ENCODE measurements around the gene COL4A1.

COL4A1 gene

GRCh38 chr13:110133425-110134235 is 173.3 kb downstream of the COL4A1 start:
- no peak for DNase-seq (ENCODE audit: low read depth)

GRCh38 chr13:110132225-110132982 is 174.6 kb downstream of the COL4A1 start:
- DNase-seq (ENCODE audit: low read depth) = no peak

GRCh38 chr13:110131424-110131823 is 175.5 kb downstream of the COL4A1 start:
- no peak for DNase-seq (ENCODE audit: low read depth)

- no peak for DNase-seq (ENCODE audit: low read depth)
Observed at GRCh38 chr13:110130431-110130830, 176.5 kb downstream of the COL4A1 start.

- no peak for DNase-seq (ENCODE audit: low read depth)
Observed at GRCh38 chr13:110129539-110130186, 177.3 kb downstream of the COL4A1 start.

GRCh38 chr13:110129076-110129475 is 177.9 kb downstream of the COL4A1 start:
- DNase-seq (ENCODE audit: low read depth) = no peak

GRCh38 chr13:110128546-110128945 is 178.4 kb downstream of the COL4A1 start:
- DNase-seq (ENCODE audit: low read depth) = no peak

GRCh38 chr13:110127986-110128511 is 178.9 kb downstream of the COL4A1 start:
- no peak for DNase-seq (ENCODE audit: low read depth)

GRCh38 chr13:110126391-110126961 is 180.5 kb downstream of the COL4A1 start:
- no peak for DNase-seq (ENCODE audit: low read depth)

- no peak for DNase-seq (ENCODE audit: low read depth)
Observed at GRCh38 chr13:110125613-110126272, 181.2 kb downstream of the COL4A1 start.

- no peak for DNase-seq (ENCODE audit: low read depth)
Observed at GRCh38 chr13:110125157-110125556, 181.8 kb downstream of the COL4A1 start.

- DNase-seq (ENCODE audit: low read depth) = no peak
Observed at GRCh38 chr13:110124201-110124940, 182.6 kb downstream of the COL4A1 start.

GRCh38 chr13:110123041-110123809 is 183.7 kb downstream of the COL4A1 start:
- DNase-seq (ENCODE audit: low read depth) = no peak

- no peak for DNase-seq (ENCODE audit: low read depth)
Observed at GRCh38 chr13:110121422-110122083, 185.4 kb downstream of the COL4A1 start.

GRCh38 chr13:110119935-110120905 is 186.7 kb downstream of the COL4A1 start:
- no peak for DNase-seq (ENCODE audit: low read depth)

- DNase-seq (ENCODE audit: low read depth) = no peak
Observed at GRCh38 chr13:110118106-110118505, 188.9 kb downstream of the COL4A1 start.

GRCh38 chr13:110116072-110116487 is 190.9 kb downstream of the COL4A1 start:
- DNase-seq (ENCODE audit: low read depth) = peak; percentile 27

- no peak for DNase-seq (ENCODE audit: low read depth)
Observed at GRCh38 chr13:110115591-110115990, 191.4 kb downstream of the COL4A1 start.

All from stimulated activated CD8-positive, alpha-beta memory T cell treated with anti-CD3 and anti-CD28 coated beads, Interleukin-4, amount 100 ng/mL, for 24 hours (primary cell).